Stimulated activated CD4-positive, alpha-beta T cell treated with anti-CD3 and anti-CD28 coated beads, Interleukin-2, amount 100 ng/mL, for 48 hours (primary cell): ENCODE measurements around the gene ZMPSTE24.

Experiments
- DNase-seq, 2 donors: peaks; one replicate each; pipeline ENCODE4 v3.0.0-alpha.2; 2020

Gene ZMPSTE24

DNA sequence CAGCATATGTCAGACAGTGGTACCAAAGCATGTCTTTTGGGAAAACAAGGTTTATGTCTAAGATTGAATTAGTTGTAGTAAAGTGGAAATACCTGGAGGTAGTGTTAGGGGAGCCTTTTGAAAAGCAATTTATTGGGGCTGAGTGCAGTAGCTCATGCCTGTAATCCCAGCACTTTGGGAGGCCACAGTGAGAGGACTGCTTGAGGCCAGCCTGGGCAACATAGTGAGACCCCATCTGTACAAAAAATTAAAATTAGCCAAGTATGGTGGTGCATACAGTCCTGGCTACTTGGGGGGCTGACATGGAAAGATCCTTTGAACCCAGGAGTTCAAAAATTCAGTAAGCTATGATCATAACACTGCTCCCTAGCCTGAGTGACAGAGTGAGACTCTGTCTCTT lies 7.3 kb downstream of the ZMPSTE24 start:
- no peak for DNase-seq

DNA sequence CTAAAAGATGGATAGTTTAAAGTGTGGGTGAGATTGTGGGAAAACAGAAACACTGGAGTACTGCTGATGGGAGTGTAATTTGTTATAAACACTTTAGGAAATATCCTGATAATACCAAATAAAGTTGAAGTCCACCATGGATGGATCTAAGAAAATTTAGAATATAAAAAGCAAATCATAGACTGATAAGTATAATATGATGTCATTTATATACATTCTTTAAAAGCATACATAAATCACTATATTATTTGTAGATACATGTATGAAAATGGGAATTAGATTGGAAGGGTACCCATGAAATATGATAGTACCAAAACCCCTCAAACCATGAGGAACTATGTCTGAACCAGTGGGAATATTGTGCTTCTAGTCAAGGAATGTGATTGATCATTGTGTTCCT lies 7.9 kb downstream of the ZMPSTE24 start:
- DNase-seq = no peak

DNA sequence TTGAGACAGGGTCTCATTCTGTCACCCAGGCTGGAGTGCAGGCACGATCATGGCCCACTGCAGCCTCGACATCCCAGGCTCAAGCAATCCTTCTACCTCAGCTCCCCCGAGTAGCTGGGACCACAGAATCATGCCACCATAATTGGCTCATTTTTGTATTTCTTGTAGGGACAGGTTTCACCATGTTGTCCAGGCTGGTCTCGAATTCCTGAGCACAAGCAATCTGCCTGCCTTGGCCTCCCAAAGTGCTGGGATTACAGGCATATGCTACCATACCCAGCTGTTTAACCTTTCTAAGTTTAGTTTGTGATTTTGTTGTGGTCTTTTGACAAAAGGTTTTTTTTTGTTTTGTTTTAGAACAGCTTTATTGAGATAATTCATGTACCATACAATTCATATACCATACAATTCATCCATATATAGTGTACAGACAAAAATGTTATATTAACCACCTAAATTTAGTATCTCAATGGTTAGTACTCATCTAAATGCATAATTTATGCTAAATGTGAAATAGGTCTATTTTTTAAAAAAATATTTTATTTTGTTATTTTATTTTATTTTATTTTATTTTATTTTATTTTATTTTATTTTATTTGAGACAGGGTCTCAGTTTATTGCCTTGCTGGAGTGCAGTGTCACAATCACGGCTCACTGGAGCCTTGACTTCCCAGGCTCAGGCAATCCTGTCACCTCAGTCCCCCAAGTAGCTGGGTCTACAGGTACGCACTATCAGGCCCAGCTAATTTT lies 8.9 kb downstream of the ZMPSTE24 start:
- no peak for DNase-seq

DNA sequence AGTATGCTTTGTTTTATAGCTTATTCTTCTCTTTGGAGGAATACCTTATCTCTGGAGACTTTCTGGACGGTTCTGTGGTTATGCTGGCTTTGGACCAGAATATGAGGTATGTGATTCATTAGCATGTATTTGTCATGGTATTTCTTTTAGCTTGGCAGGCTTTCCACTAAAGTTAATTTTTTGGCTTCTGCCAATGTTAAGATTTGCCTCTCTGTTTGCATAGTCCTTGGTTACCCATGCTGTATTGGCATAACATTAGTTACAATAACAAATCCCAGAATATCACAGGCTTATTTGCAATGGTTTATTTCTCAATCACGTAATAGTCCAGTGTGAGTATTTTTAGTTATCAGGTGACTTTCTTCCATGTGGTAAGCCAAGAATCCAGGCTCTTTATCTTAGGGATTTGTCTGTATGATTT lies 9.7 kb downstream of the ZMPSTE24 start:
- DNase-seq = no peak

DNA sequence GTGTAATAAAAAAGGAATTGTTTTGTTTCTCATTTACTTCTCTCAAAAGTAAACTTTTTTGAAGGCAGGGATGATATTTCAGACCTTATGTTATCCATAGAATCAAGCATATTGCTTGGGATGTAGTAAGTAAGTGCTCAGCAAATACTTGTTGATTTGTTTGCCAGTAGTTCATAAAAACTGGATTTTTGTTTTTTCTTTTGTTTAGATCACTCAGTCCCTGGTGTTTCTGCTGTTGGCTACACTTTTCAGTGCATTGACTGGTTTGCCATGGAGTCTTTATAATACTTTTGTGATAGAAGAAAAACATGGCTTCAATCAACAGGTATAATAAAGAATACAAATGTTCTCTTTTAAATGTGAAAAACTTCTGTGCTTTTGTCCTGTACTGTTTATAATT lies 10.2 kb downstream of the ZMPSTE24 start:
- DNase-seq = no peak

DNA sequence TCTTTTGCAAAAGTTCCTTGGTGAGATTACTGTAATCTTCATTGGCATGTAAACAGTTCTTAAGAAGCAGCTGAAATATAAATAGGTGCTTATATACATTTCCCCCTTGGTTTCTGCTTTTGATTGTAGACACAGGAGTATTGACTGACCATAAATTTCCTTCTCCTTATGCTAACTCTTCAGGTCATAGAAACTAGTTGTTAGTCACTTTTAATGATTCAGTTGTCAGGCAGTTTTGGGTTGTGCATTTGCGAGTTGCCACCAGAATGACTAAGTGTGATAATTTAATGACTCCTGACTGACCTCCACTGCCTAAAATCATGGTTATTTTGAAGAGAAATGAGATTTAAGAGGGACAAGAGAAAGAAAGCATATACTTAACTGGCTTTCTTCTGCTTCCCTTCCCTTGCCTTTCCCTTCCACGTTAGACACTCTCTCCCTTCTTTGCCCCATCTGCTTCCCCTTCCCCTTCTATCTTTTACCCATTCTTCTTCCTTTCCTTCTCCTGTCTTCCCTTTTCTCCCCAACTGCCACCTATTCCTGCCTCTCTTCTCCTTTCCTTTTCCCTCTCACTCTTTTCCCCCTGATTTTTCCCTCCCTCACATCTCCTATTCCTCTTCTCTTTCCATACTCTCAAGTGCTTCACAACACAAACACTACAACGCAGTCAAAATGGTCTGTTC lies 12.3 kb downstream of the ZMPSTE24 start:
- no peak for DNase-seq

DNA sequence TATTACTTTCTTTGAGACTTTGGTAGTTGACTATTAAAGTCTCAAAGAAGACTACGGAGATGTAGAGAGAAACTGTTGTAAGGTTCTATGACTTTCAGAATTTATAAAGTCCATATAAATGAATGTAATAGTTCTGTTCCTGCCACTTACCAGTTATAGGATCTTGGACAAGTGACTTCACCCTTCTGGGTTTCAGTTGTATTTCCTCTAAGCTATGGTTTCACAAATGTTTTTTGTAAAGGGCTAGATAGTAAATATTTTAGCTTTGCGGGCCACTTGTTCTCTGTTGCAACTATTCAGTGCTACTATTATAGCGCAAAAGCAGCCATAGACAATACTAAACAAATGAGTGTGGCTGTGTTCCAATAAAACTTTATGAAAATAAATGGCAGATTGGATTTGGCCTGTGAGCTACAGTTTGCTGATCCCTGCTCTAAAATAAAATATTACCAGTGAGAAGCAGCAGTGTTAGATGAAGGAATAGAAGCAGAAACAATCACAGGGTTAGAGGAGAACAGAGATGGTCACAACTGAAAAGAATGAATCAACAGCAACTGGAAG lies 14.7 kb downstream of the ZMPSTE24 start:
- no peak for DNase-seq

DNA sequence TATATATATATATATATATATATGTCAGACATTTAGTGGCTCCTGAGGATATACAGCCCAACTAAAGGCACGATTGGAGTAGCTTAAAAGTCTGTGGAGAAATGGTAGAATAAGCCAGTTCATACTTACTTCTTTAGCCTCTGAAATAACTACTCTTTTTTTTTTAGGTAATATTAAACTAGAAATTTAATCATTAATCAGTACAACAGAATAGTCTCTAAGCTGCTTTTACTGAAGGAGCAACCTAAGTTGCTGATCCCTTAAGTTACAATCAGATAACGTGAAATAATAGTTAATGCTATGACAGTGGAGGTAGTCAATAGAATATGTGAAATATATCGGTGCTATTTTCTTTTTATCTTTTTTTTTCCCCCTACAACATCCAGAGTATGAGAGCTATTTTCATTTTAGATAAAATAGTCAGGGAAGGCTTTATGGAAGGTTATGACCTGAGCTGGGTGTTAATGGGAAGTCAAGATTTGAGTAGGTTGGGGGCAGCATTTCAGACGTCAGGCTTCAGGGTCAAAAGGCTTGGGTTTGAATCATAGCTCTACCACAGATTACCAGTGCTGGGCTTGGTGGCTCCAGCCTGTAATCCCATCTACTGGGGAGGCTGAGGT lies 15.6 kb downstream of the ZMPSTE24 start:
- DNase-seq = no peak

DNA sequence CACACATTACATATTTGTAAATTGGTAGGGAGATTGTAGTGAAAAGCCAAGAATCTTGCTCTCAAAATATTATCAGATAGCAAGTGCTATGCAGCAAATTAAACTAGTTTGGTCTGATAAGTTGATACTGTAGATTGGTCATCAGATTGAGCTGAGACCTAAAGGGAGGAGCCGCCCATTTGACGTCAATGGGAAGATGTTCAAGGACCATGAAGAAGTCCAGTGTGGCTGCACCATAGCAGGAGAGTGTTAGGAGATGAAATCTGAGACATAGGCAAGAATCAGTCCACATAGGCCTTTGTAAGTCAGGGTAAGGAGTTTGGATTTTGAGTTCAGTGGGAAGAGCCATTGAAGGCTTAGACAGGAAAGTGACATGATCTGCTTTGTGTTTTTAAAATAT lies 16.3 kb downstream of the ZMPSTE24 start:
- no peak for DNase-seq

DNA sequence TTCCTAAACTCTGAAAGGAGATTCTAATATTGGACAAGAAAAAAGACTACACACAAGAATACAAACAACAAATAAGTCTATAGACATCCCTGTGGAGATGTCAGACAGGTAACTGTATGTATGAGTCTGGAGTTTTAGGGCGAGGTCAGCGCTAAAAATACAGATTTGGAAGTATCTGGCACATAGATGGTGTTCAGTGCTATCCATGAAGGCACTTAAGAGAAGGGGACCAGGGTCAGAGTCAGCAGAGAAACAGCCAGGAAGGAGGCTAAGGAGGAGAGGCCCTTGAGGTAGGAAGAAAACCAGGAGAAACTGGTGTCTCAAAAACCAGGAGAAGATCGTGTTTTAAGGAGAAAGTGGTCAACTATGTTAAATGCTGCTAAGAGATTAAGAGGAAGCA lies 18.1 kb downstream of the ZMPSTE24 start:
- DNase-seq = no peak

DNA sequence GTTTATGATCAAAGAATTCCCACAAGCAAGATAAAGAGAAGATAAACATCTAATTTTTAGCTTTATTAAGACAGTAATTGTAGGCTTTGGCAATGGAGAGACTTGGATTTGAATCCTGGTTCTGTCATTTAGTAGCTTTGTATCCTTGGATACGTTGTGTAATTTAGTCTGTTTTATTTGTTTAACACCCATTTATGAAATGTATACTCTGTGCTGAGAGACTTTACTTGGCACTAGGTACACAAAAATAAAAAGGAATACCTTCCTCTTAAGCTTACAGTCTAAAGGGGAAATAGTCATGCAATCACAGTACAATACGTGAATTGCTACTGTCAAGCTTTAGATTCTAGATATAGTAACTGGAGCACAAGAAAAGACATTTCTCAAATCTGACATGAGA lies 23.8 kb downstream of the ZMPSTE24 start:
- DNase-seq = no peak

DNA sequence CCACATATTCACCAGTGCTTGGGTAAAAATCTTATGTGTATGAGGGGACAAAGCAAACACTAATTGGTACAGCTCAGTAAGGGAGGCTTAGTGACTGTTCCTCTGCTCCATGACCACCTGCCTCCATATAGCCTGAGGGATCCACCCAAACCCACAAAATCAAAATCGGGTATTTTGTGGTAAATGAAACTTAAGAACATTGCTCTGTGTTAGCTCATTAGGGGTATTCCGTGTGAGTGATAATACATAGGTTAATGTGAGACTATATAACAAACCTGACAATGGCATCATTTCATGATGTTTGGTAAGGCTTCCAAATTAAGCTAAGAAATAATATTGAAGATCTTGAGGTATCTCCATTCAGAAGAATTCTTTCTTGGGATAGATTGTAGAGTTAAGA lies 33.3 kb downstream of the ZMPSTE24 start:
- DNase-seq = no peak

DNA sequence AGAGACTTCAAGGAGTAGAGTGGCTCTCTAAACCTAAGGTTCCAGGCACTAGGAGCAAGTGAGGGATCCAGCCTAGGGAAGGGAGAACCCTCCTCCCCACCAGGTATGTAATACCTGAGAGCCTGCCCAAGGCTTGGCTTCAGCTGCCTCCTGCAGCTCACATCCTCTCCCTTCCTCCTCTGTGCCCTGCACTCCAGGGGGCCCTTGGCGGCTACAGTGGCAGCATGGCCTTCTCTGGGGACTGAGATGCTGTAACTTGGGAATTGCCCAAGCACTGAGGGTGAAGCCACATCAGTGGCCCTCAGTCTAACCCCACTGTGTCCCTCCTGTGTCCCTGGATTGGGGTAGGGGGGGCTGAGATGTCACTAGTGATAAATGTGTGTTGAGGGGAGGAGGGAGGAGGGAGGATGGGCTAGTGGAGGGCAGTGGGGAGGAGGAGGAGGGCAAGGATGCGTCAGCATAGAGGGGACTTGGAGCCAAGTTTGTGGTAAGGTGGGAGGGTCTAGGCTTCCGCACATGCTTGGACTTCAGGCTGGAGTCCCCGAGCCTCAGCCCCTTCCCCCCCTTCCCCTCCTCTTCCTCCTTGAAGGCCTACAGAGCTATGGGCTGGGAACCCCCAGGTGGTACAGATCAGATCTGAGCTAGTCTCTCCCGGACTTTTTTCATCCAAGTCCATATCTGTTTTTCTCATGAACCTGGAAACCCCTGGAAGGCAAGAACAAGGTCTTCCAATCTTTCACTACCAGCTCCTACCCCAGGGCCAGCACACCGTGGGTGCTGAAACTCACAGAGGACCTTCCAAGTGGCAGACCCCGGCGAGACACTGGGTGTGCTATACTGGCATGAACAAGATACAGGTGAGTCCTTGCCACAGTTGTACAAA lies 41.6 kb downstream of the ZMPSTE24 start:
- no peak for DNase-seq

DNA sequence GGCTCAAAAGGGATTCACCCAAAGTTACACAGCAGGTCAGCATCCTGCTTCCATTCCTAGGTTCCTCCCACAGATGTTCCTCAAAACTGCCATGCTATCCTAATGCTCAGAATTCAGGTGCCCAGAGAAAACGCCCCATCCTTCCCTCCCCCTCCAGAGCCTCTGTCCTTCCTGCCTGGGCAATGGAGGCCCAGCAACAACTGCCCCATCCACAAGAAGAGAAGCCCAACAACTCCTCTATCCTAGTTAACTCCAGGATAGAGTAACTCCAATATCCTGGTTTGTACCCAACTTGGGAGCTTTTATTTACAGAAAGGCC lies 42.2 kb downstream of the ZMPSTE24 start:
- no peak for DNase-seq

DNA sequence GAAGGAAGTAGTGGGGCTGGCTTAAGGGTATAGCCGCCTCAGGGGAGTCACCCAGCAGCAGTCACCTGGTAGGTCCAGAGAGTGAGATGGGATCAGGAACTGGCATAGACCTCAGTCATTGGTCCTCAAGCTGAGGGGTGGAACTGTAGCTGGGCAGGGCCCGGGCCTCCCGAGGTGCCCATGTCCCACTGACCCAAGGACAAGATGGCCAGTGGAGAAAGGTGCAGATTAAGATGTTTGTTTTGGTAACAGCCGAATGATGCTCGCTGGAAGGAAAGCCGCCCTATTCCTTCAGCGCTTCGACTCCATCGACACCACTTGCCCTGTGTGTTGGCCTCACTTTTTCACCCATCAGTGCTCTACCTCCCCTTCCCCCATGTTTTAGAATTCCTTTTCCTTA lies 42.6 kb downstream of the ZMPSTE24 start:
- no peak for DNase-seq

DNA sequence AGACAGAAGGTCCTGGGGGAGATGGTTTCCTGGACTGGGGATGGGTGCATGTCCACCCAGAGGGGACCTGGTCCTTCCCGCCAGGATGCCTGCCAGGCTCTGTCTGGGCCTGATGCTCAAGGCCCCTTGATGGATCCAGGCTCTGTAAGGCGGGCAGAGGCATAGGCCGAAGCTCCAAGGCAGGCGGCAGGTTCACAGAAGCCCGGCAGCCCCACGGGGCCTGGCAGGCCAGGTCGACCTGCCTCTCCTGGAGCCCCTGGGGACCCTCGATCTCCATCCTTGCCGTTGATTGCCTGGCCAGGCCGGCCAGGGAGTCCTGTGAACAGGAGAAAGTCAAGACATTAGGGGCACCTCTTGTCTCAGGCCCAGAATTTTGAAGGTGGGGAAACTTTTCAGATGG lies 43.0 kb downstream of the ZMPSTE24 start:
- no peak for DNase-seq

DNA sequence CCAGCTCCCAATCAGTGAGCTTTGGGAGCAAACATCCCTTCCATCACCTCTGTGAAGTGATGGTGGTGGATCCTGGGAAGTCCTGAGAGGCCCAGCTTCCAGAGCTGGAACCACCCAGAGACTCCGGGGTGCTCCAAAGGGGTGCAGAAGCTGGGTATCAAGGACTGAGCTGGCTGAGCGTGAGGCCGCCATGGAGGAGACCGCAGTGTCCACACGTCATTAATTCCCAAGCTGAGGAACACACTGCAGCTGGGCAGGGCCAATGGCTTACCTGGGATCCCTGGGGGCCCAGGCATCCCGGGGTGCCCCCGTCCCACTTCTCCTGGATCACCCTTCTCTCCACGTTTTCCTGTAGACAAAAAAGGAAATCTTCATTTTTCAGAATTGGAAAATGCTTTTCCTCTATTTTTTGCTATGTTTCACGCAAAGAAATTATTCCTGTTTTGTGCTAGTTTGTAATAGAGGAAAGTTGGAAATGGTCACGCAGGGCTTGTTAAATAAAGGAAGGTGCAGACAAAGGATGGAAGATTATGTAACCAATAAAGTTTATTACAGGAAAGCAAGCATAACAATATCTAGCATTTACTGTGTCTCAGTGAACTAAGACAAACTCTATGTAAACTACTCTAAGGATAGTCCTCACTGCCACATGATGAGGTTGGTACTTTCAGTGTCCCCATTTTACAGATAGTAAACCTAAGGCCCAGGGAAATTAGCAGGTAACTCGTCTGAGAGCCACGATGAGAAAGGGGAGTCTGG lies 43.7 kb downstream of the ZMPSTE24 start:
- DNase-seq = no peak

DNA sequence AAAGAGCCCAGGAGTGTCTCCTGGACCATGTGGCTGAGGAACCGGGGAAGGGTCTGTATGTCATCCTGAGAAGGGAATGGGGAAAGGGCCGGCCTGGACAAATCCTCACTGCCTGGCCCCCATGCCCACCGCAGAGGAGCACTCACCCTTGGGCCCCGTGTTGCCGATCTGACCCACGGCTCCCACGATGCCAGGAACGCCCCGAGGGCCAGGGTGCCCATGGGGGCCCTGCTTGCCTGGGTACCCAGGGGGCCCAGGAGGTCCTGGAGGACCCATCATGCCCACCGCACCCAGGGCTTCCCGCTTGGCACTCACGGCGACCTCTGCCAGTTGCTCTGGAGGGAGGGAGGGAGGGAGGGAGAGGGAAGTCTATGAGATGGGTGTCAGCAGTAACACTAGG lies 44.4 kb downstream of the ZMPSTE24 start:
- DNase-seq = no peak

DNA sequence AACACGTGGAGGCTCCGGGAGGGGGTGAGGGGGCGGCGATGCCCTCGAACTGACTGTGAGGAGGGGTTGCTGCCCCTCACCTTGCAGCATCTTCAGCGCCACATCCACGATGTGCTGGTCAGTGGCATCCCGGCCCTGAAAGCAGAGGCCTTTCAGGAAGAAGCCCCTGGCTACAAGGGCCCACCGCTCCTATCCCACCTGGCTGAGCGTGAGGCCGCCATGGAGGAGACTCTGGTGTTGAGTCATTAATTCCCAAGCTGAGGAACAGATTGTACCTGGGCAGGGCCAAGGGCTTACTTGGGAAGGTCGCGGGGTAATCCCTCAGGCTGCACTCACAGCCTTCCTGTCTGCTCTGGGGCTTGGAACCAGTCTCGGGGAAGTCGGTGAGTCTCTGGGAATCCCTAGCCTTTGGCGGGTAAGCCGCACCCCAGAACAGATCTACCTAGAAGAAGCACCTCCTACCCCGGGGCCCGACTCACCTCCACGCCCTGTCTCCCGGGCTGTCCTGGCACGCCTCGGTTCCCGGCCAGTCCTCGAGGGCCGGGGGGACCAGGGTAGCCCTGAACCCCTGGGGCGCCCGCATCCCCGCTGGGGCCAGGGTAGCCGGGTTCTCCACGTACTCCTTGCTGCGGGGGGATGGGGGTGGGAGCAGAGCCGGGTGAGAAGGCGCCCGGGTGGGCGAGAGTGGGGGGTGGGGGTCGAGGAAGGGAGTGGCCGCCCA lies 45.2 kb downstream of the ZMPSTE24 start:
- no peak for DNase-seq

DNA sequence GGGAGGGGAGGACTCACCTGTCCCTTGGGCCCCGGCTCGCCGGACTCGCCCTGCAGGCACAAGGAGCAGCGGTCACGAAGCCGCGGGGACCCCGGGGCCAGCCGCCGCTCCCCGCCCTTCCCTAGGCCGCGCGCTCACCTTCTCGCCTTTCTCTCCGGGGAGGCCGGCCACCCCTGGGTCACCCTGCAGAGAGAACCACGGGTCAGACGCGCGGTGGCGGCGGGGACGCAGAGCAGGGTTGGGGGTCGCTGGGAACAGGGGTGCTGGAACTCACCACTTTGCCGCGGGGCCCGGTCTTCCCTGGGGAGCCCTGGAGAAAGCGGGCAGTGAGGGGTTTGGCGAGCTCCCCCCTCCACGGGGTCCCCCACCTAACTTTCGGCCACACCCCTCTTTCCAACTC lies 45.8 kb downstream of the ZMPSTE24 start:
- DNase-seq = no peak

DNA sequence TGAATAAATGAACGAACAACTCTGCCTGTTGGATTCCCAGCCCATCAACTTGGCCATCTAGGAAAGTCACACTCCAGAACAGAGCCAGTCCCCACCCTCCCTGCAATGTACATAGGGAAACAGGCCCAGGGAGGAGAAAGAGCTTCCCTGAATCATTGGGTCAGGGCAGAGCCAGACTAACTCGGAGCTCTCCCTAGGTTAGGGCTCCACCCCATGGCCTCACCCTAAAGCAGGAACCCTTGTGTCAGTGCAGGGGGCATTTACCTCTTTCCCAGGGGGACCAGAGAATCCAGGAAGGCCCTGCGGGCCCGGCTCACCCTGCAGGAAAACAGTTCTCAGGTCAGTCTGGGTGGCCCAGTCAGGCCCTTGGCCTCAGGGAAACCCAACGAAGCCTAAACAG lies 47.4 kb downstream of the ZMPSTE24 start:
- DNase-seq = no peak

DNA sequence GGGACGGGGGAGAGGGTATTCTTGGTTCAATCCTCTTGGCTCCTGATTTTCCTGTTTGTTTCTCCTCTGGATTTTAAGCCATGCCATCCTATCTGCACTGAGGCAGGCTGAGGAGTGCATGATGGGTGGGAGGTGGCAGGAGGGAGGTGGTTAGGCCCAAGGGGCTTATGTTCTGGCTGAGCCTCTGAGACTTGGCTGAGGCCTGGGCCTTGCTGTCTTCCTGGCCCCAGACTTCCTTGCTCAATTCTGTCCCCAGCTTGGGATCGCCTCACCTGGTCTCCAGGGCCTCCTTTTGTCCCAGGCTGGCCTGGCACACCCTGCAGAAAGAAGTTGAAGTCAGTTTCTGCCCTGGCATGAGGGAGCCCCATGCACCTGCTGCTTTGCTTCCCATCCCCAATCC lies 47.8 kb downstream of the ZMPSTE24 start:
- DNase-seq = no peak
